Measurements from ENCODE around the gene E2F1.

Gene E2F1

GRCh38 chr20:33729101-33729500, 42.9 kb upstream of the E2F1 start:
- no peak overlapping the region for H3K4me3 ChIP-seq (replicated peaks in 1 of 2; ENCODE audit: low read depth in 2 of 2, low read length in 2 of 2)
- DNase-seq (ENCODE audit: low read depth in 2 of 2): no peak
- no peak for TF ChIP-seq CTCF (IDR thresholded peaks at IDR 0.05; ENCODE audit: low read depth, low read length)

GRCh38 chr20:33728463-33728862, 42.3 kb upstream of the E2F1 start:
- no peak overlapping the region for H3K4me3 ChIP-seq (replicated peaks in 1 of 2; ENCODE audit: low read depth in 2 of 2, low read length in 2 of 2)
- TF ChIP-seq CTCF (IDR thresholded peaks at IDR 0.05; ENCODE audit: low read depth, low read length): no peak
- no peak for DNase-seq (ENCODE audit: low read depth in 2 of 2)

DNA sequence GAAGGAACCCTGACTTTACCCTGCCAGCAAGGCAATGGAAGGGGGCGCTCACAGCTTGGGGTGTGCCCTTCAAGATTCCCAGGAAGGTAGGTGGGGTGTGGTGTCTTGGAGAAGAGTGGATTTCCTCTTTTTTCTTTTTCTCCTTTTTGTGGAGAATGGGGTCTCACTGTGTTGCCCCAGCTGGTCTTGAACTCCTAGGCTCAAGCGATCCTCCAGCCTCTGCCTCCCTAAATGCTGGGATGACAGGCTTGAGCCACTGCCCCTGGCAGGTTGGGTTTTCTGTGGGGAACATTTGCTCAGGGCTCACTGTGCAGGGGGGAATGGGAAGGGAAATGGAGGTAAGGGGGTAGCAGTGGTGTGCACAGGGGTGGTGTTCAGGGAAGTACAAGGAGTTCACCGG, 41.6 kb upstream of the E2F1 start:
- DNase-seq (ENCODE audit: low read depth in 2 of 2): no peak
- no peak overlapping the region for H3K4me3 ChIP-seq (replicated peaks in 1 of 2; ENCODE audit: low read depth in 2 of 2, low read length in 2 of 2)
- TF ChIP-seq CTCF (IDR thresholded peaks at IDR 0.05; ENCODE audit: low read depth, low read length): no peak

DNA sequence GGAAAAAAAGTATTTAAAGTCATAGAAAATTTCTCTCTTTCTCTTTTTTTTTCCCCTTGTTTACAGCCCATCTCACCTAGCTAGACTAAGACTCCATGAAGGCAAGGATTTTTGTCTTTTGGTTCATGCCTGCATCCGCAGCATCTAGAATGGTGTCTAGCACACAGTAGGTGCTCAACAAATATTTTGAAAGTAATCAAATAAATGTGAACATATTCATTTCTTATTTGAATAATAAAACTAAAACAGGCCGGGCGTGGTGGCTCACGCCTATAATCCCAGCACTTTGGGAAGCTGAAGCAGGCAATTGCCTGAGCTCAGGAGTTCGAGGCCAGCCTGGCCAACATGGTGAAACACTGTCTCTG, 40.9 kb upstream of the E2F1 start:
- no peak for TF ChIP-seq CTCF (IDR thresholded peaks at IDR 0.05; ENCODE audit: low read depth, low read length)
- no peak for DNase-seq (ENCODE audit: low read depth in 2 of 2)
- no peak overlapping the region for H3K4me3 ChIP-seq (replicated peaks in 1 of 2; ENCODE audit: low read depth in 2 of 2, low read length in 2 of 2)

- DNase-seq (ENCODE audit: low read depth in 2 of 2): no peak
- no peak for TF ChIP-seq CTCF (IDR thresholded peaks at IDR 0.05; ENCODE audit: low read depth, low read length)
- H3K4me3 ChIP-seq (replicated peaks in 1 of 2; ENCODE audit: low read depth in 2 of 2, low read length in 2 of 2): no peak overlapping the region
Measured at GRCh38 chr20:33725607-33726264, 39.6 kb upstream of the E2F1 start.

DNA sequence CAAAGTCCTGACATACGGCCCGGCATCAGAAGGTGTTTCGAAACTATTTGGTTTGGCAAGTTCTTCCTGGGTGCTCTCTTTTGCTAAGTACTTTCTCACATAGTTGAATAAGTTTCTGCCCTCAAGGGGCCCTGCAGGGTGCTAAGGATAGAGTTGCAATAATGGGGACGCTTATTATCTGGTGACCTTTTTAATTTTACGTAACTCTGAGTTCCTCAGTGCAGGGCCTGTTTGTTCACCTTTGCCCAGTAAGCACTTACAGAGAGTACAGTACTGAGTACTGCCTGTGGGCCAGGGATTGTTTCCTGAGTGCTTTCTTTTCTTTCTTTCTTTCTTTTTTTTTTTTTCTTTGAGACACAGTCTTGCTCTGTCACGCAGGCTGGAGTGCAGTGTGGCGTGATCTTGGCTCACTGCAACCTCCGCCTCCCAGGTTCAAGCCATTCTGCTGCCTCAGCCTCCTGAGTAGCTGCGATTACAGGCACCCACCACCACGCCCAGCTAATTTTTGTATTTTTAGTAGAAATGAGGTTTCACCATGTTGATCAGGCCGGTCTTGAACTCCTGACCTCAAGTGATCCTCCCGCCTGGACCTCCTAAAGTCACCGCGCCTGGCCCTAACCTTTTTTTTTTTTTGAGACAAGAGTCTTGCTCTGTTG, 38.4 kb upstream of the E2F1 start:
- H3K4me3 ChIP-seq (replicated peaks in 1 of 2; ENCODE audit: low read depth in 2 of 2, low read length in 2 of 2): no peak overlapping the region
- TF ChIP-seq CTCF (IDR thresholded peaks at IDR 0.05; ENCODE audit: low read depth, low read length): no peak
- DNase-seq (ENCODE audit: low read depth in 2 of 2): peak; percentile 37 to 42
